Measurements from ENCODE around the gene CPNE5.
A peak's percentile ranks its signal among the peaks of the same experiment; 100 is the strongest.

The CPNE5 gene

DNA sequence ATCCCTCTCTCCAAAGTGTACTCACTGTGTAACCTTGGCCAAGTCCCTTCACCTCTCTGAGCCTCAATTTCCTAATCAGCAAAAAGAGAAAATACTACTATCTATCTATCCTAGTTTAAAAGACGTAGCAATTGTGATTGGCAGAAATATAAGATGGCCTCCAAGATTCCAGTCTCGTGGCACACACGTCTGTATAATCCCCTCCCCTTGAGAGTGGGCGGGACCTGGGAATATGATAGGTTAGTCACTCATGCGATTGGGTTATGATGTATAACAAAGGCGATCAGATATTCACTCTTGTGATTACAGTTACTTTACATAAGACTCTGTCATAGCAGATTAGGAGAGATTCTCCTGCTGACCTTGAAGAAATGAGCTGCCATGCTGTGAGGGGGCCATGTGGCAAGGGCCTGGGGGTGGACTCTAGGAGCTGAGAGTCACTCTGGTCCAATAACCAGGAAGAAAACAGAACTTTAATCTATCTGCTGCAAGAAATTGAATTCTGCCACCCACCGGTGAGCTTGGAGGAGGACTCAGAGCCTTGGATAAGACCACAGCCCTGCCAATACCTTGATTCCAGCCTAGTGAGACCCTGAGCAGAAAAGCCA is 6.0 kb downstream of the CPNE5 start:
- DNase-seq, result no peak

DNA sequence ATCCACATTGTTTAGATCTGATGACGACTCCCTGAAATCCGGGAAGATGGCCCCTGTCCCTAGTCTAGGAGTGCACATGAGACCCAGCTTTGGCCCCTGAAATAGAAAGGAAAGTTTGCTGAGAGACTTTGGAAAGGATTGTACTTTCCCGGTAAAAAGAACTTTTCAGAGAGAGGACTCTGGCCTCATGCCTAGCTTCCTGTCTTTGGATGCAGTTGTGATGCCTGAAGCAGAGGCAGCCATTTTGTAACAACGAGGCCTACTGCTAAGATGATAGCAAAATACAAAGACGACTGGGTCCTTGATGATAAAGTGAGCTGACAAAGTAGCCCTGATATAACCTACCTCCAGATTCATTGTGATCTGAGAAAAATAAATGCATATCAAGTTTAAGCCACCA is 6.9 kb downstream of the CPNE5 start:
- no peak for DNase-seq

DNA sequence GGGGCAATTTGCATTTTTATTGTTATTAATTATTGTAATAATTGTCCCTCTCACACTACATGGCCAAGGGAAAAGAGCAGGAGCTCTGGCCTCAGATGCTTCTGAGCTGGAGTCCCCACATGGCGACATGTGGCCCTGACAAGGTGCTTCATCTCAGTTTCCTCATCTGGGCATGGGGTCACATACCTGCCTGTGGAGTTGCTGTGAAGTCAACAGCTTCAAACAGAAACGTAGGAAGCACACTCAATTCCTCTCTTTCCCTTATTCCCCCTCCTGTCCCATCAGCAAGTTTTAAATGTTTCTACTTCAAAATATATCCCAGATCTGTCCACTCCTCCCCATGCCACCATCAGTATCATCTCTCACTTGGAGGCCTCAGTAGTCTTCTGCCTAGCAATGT is 8.7 kb downstream of the CPNE5 start:
- DNase-seq, result no peak

DNA sequence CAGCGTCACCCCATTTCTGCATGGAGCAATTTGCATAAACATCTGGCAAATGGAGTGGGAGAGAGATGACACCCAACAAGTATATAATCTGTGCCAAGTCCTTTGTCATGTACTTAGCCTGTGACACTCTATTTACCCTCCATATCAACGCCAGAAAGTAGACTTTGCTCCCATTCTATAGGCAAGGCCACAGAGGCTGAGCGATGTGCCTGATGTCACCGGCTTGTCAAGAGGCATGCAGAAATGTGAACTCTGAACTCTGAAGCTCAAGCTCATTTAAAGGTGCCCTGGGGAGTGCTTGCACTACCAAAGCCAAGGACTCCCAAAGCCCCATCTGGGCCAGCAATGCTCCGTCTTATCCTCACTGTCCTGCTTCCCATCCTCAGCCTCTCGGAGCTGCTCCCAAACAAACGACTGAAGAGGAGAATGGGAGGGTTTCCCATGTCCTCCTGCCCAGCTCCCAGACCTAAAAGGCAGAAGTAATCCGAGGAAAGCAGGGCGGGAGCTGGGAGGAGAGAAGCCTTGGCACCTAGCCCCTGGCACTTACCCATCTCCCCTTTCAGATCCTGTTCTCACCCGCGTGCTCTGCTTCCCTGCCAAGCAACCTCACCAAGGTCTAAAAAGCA is 9.2 kb downstream of the CPNE5 start:
- no peak for DNase-seq

DNA sequence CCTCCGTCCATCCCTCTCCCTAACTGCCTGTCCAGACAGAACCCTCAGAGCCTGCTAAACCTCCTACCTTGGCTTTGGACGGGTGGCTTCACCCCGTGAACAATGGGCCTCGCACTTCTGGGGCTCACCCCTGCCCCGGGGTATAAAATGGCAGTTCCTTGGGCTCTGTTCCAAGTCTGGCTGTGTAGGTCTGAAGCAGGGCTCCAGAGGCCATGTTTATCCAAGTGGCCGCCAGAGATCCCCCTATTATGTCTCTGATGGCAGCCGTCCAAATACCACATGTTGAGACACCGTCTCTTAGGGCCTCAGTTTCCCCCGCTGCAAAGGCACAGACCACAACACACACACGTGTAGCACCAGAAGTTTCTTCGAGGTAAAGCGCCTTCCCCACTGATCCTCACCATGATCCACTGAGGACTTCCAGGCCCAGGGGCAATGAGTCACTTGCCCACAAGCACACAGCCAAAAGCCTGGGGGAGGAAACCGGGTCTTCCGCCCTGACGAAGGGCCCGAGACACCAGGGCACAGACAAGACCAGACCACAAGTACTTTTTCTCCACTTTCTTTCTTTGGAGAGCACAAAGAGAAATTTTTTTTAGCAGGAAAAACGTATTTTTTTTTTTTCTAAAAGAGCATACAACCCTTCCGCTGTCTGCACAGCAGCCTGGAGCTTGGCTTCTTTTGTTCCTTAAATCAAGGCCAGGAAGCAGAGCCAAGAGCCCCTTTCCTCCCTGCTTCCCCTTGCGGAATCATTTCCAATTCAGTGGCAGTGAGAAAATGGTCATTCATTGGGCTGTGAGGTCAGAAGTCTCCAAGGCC is 11.8 kb downstream of the CPNE5 start:
- DNase-seq, result no peak

DNA sequence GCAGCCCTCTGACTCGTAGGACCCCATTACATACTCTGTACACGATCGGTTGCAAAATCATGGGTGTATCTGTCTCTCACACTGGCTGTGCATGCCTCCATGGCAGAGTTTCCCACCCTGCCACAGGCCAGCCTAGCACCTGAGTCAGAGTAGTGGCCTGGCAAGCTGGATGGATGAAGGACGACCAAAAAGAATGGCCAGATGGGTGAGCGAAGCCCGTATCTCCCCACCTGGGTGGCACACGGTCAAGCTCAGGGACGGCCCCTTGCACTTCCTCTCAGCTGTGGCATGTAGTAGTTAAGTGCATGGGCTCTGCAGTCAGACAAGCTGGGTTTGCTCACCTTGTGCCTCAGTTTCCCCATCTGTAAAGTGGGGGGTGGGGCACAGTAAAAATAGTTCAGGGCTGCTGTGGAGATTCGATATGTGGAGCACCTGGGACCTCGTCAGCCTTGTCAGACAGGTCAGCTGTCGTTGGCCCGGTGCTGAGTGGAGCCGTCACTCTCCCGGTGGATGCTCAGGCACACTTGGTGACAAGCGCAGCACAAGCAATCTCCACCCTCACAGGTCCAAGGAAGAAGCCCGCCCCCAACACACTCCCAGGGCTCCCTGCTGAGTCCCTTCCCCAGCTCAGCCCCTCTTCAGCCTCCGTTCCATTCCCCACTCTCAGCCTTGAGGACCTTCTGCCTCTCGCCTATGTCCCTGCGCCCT is 12.6 kb downstream of the CPNE5 start:
- no peak for DNase-seq

DNA sequence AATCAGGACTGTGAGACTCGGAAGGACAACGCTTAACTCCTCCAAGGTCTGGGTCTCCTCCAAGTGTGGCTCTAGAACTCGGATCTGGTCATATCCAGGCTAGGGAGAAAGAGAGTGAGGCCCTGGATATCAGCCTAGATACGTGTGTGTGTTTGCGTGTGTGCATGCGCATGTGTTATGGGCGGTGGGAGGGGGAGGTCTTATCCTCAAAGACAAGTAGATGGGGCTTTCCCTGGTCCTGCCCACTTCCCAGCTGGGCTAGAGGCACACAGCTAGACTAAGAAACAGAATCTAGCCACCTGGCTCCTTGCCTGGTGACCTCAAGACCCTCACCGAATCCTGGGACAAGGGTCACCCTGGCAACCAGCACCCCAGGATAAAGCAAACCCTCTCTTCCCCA is 13.2 kb downstream of the CPNE5 start:
- no peak for DNase-seq

DNA sequence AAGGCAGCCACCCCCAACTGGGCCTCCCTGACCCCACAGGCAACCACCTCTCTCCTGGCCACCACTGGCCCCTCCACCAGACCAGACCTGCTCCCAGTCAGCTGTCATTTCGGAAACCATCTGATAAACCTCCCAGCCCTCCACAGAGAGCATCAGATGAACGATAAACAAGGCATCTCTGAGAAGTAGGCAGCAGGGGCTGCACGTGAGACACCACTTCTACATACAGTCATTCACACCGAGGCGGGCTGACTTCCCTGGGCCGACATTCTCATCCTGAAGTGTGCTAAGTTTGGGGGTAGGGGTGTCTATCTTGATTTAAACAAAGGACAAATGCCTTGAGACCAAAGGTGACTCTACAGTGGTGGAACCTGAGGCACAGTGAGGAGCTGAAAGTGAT is 13.8 kb downstream of the CPNE5 start:
- DNase-seq, result no peak

DNA sequence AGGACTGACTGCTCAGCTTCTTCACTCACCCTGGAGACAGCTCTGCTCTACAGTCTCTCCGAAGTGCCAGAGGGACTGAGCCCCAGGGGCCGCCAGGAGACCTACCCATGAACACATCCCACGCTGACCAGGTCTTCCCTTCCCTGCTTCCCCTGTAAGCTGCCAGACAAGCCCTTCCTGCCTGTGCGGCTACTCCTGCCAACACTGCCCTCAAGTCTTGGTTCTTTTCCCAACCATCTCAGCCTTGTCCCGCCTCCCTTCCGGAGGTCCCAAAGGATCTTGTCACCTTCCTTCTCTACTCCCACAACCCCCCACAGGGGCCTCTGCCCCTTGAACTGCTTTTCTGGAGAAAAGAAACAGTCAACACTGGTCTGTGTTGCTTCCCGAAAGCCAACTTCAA is 15.0 kb downstream of the CPNE5 start:
- DNase-seq, result no peak

DNA sequence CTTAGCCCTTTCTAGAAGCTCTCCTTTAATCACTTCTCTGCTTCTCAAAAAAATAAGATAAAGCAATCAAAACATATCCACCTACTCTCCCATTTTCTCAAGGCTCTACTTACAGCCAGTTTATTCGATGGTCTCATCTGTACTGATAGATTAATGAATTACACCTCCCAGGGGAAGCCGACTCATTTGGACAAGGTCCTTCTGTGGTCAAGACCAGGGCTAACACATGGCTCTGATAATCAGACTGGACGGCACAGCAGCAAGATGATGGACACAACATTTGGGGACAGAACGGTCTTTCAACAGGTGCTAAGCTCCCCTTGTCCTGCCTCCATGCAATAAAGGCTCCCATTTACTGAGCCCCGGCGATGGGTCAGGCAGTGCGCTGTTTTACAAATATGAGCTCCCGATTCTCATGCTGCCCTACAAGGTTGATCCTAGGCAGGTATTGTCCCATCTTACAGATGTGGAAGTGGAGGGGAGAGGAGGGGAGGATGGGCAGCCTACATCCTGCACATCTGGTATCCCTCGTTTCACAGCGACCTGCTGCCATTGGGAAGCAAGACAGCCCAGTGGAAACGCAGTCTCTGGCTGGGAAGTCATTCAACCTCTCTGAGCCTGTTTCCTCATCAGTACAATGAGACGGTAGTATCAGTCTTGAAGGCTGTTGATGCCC is 15.7 kb downstream of the CPNE5 start:
- no peak for DNase-seq

DNA sequence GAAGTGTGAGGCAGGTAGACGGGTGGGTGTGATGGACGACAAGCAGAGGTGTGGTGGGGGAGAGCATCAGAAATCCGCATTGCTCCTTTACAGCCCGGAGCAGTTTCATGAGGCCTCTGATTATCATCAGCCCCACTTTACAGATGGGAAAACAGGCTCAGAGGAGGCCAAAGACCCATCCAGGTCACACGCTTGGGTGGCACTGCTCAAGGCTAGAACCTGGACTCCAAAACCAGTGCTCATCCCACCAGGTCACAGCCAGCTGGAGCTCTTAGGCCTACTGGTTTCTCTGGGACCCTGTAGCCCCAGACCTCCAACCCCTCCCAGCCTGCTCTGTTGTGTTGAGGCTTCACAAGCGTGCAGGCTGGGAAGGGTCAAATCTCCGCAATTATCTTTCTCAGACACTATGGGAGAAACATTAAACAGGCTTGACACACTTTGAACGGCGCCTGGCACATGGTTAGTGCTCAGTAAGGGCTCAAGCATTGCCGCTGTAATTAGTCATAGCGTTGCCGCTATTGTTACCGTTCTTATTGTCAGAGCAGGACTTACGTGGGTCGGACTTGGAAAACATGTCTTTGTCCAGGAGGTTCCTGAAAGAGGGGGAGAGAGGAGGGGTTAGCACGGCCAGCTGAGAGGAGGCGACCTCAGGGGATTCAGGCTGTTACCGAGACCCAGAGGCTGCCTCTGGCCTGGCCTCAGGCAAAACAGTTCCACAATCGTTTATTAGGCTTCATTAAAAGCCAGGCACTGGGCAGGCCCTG is 16.6 kb downstream of the CPNE5 start:
- DNase-seq, result no peak

DNA sequence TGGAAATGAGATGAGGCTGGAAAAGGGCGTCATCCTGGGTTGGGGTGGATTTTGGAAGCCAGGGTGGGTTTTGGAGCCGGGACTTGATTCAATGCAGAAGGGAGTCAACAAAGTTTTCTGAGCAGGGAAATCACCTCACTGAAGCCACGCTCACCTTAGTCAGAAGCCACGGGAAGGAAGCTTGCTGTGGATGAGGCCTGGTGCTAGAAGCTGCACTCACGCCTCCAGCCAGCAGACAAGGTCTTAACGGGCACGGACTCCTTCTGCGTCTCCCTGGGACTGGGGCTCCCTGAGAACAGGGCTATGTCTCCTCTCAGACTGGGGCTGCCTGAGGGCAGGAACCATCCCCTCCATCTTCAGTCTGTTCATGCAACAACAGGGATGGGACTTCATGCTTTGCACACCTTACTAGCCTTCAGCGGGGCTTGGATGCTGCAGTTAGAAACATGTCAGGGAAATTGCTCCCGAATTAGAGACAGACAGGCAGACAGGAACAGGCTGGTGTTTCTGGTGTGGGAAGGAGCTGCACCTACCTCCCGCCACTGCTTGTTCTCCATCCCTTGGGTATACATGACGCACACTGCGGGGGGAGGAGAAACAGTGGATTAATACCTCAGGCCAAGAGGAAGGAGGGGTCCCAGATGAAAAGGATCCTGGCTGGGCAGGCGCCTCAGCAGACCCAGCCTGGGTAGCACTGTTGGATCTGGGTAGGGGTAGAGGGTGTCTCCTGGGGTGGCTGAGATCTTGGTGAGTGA is 17.5 kb downstream of the CPNE5 start:
- DNase-seq, result peak; percentile 74

DNA sequence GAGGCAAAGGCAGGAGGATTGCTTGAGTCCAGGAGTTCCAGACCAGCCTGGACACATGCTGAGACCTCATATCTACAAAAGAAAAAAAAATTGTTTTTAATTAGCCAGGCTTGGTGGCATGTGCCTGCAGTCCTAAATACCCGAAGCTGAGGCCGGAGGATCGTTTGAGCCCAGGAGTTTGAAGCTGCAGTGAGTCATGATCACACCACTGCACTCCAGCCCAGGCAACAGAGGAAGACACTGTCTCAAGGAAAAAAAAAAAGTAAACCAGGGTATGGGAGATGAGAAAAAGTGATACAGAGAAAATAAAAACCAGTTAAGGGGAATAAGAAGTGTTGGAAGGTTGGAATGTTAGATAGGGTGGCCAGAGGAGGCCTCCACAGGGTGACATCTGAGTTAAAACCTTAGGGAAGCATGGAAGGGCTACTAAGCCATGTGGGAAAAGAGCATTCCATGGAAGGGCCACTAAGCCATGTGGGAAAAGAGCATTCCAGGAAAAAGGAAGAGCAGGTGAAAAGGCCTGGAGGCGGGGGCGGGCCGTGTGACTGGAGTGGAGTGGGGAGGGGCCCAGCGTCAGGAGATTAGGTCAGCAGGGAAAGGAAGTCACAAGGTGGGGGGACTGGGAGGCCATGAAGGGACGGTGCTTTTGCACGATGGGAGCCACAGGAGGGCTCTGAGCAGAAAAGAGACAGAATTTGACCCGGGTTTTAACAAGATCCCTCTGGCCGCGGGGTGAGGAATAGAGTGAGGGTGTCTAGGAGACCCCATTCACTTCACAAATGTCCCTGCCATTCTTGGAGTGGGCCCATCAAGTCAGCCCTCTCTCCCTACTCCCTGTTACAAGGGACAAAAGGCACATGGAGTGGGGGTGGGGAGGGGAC is 18.3 kb downstream of the CPNE5 start:
- DNase-seq, result no peak

DNA sequence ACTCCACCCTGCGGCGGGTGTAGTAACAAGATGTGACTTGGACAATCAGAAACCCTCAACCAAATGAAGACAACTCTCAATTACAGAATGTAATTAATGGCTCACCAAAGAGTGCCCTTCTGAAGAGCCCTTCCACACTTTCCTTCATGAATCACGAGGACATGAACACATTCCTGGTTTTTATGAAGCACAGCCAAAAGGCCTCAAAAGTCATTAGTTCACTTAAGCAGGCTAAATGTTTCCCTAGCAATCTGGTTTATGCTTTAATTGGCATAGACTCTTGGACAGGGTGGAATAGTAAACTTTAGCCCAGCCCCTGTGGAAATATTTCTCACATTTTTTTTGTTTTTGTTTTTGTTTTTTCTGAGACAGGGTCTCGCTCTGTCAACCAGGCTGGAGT is 20.5 kb downstream of the CPNE5 start:
- no peak for DNase-seq

DNA sequence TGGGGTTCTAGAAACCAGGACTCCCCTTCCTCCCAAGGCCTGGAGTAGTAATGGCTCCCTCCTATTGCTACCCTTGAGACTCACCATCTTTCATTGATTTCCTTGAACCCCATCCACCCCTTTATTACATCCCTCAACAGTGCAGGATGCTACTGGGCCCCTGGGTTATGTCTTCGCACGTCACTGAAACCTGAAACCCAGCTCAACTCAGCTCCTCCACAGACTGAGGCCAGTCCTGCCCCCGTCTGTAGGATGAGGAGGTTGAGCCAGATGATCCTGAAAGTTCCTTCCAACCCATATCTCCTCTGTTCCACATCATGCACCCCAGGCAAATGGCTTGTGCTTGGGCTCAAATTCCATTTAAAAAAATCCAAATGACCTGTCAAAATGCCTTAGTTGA is 21.4 kb downstream of the CPNE5 start:
- DNase-seq, result no peak

DNA sequence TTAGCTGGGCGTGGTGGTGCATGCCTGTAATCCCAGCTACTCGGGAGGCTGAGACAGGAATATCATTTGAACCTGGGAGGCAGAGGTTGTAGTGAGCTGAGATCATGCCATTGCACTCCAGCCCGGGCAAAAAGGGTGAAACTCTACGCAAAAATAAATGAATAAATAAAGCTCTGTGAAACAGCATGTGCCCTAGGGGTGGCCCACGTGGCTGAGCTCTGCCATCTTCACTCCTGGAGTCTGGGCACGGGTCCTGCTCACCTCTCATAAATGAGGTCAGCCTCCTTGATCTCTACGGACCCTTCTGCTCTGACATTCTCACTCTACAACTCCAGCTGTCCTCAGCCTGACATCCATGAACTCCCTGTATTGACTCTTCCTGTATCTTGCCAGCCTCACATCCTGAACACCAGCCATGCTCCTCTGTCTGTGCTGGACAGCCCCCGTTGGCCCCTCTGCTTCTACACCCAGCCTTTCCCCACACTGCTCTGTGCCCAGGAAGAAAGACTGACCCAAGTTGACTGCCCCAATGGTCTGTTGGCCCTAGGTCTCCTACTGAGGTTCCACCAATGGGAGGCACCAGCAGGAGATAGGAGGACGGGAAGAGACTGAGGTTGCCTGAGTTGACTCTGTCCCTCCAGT is 21.9 kb downstream of the CPNE5 start:
- no peak for DNase-seq

DNA sequence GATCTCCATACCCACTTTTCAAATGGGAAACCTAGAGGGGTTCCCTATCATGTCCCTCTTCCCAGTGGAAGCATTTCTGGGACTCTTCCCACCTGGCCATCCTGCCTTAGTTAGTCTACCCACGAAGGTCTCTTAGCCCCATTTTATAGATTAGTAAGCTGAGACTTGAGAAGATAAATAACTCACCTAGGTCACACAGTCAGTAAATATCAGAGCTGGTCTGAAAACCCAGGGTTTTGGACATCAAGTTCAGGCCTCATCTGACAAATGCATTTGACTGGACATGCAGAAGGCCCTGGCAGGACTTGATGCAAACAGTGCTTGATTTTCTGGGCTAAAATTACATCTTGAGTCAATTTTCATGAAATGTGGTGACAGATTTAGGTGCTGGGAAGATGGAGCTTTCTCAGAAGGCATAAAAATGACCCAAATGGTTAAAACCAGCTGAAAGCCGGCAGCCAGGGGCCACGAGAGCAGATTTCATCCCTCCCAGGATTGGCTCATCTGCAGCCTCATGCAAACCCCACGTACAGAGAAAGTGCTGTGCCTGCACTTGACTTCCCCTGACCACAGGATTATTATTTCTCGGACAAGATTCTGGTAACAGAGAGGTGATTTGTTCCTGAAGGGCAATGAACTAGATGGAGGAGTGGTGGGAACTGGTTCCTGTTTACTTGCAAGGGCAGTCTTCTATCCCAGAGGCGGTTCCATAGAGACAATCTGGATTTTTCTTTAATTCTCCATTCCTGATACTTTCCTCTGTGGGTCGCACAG is 23.1 kb downstream of the CPNE5 start:
- DNase-seq, result no peak

DNA sequence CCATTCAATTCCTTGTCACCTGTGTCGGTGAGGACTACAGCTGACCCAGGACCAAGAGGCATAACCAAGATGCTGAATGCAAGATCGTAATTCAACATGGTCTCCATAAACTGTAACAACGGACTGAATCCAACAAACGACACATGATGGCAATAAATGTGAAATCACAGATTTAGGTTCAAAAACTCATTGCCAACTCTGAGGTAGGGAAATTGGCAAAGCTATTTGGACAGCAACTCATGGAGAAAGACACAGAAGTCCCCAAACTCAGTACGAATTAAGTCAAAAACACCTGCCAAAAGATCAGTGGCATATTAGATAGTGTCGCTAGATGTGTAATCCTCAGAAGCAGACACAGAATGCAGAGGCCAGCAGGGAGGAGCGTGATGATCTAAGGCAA is 25.0 kb downstream of the CPNE5 start:
- no peak for DNase-seq

DNA sequence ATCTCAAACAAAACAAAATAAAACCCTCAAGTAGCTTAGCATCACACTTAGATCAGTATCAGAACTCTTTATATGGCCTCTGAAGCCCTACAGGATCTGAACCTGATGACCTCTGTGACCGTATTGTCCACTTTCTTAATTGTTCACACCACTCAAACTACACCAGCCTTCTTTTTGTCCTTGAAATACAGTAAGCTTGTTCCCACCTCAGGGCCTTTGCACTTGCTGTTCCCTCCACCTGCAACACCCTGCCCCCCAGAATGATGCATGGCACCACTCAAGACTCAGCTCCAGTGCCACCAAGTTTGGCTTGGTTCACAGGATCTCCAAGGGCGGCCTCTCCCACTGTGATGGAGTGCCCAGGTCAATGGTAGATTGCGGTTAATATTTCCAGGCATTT is 25.7 kb downstream of the CPNE5 start:
- DNase-seq, result no peak
